GM21390 (cell line): ENCODE data around the gene CTRL.

Experiments used
- ATAC-seq: cut with Tn5 transposase; IDR thresholded peaks from one replicate; pipeline ENCODE4 v1.9.1; 2021; ENCODE audit not compliant: unreplicated experiment

Gene CTRL

GRCh38 chr16:67963662-67964321 lies 32.1 kb upstream of the CTRL start:
- ATAC-seq: no peak

- ATAC-seq: no peak
These were observed 31.6 kb upstream of the CTRL start for GRCh38 chr16:67963292-67963661.

- ATAC-seq: no peak
These were observed 30.5 kb upstream of the CTRL start for GRCh38 chr16:67962135-67962534.

GRCh38 chr16:67961551-67961957 lies 29.9 kb upstream of the CTRL start:
- no peak for ATAC-seq

GRCh38 chr16:67959536-67960329 lies 28.1 kb upstream of the CTRL start:
- no peak for ATAC-seq

GRCh38 chr16:67957622-67958021 lies 26.0 kb upstream of the CTRL start:
- ATAC-seq: no peak

- ATAC-seq: no peak
These were observed 22.9 kb upstream of the CTRL start for GRCh38 chr16:67954421-67955196.

GRCh38 chr16:67953641-67954375 lies 22.1 kb upstream of the CTRL start:
- ATAC-seq: no peak

GRCh38 chr16:67951485-67951884 lies 19.8 kb upstream of the CTRL start:
- no peak for ATAC-seq

GRCh38 chr16:67950335-67950843 lies 18.7 kb upstream of the CTRL start:
- ATAC-seq: no peak

- no peak for ATAC-seq
These were observed 18.0 kb upstream of the CTRL start for GRCh38 chr16:67949645-67950044.

GRCh38 chr16:67948015-67948414 lies 16.4 kb upstream of the CTRL start:
- ATAC-seq: no peak

- no peak for ATAC-seq
These were observed 15.4 kb upstream of the CTRL start for GRCh38 chr16:67946966-67947558.

GRCh38 chr16:67946128-67946569 lies 14.5 kb upstream of the CTRL start:
- no peak for ATAC-seq

- ATAC-seq: no peak
These were observed 13.8 kb upstream of the CTRL start for GRCh38 chr16:67945392-67945933.

GRCh38 chr16:67944690-67945391 lies 13.2 kb upstream of the CTRL start:
- no peak for ATAC-seq

GRCh38 chr16:67943619-67944504 lies 12.2 kb upstream of the CTRL start, which contains the start of gene LCAT:
TSS of gene LCAT (minus strand) at chr16:67944120. CDS start at chr16:67944101, 19 bp downstream.
- no peak for ATAC-seq

- ATAC-seq: no peak
These were observed 11.6 kb upstream of the CTRL start for GRCh38 chr16:67943256-67943618.
